Measurements from ENCODE around the gene TMLHE. TPM values are rescaled to one million over a fixed set of nuclear protein-coding genes. Genes with fewer than 3 reads are reported as not detected.

Gene TMLHE
- total RNA-seq, 2 donors from 2014 or later = 11.7 to 16.2 TPM

DNA sequence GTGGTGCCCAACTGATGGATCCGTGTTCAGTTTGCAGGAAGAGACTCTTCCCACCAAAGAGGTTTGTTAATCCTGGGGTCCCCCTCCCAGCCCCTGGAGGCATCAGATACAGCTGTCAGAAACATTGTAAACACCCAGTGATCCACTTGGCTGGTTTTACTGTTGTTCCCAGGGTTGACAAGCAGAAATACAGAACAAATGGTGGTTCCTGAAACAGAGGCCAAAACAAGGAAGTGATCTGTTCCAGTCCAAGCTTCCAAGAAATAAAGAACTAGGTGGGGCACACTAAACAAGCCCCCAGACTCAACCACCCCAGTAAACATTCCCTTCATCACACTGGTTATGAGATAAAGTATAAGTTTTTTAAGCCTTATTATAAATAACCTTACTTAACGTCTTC lies 1.4 kb downstream of the TMLHE start:
- Histone ChIP-seq H3K9me3 (no peaks in the 10 kb centered on the region), H3K4me1 (peaks cover 6% of the 10 kb centered on the region), H3K27ac (peak overlapping the region in 3 of 4 donors; percentile 86 to 91 (median 89)), H3K36me3 (replicated peaks in 1 of 2; ENCODE audit: insufficient read depth in 1 of 2, low read depth in 2 of 2) (no peaks in the 10 kb centered on the region), H3K4me3 (no peak overlapping the region), H3K27me3 (no peaks in the 10 kb centered on the region)
- DNase-seq (no peak), ATAC-seq (no peak)
- WGBS, 2 donors = 7 to 17% methylated on average over 1 of the region's 2 CpGs
- intact Hi-C loops (cut with DNase I) = no loop called here
- no peak for TF ChIP-seq POLR2A (IDR thresholded peaks at IDR 0.05)
- TF ChIP-seq, protein P1, sequence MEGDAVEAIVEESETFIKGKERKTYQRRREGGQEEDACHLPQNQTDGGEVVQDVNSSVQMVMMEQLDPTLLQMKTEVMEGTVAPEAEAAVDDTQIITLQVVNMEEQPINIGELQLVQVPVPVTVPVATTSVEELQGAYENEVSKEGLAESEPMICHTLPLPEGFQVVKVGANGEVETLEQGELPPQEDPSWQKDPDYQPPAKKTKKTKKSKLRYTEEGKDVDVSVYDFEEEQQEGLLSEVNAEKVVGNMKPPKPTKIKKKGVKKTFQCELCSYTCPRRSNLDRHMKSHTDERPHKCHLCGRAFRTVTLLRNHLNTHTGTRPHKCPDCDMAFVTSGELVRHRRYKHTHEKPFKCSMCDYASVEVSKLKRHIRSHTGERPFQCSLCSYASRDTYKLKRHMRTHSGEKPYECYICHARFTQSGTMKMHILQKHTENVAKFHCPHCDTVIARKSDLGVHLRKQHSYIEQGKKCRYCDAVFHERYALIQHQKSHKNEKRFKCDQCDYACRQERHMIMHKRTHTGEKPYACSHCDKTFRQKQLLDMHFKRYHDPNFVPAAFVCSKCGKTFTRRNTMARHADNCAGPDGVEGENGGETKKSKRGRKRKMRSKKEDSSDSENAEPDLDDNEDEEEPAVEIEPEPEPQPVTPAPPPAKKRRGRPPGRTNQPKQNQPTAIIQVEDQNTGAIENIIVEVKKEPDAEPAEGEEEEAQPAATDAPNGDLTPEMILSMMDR (IDR thresholded peaks at IDR 0.05) = no peak

DNA sequence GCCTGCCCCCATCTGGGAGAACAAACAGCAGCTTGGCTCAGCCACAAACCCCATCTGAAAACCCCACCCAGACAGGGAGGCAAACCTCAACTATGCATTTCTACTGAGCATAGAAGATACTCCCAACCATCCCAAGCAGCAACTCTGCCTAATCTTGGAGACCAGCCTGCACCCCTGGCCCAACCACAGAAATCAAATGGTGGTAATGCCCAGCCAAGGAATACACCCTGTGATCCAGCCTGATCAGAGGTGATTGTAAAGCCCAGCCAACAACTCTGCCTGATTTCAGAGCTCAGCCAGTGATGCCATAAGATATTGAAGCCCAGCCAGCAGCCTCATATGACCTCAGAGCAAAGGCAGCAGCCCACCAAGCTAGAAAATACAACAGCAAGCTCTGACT lies 19.8 kb downstream of the TMLHE start:
- TF ChIP-seq, protein P1 (IDR thresholded peaks at IDR 0.05) = no peak
- no peak for TF ChIP-seq POLR2A (IDR thresholded peaks at IDR 0.05)
- H3K9me3 ChIP-seq = no peaks in the 10 kb centered on the region
- H3K4me3 ChIP-seq = no peak overlapping the region
- no peaks in the 10 kb centered on the region for H3K4me1 ChIP-seq
- intact Hi-C loops (cut with DNase I) = no loop called here
- ATAC-seq = no peak
- no peak for DNase-seq
- H3K36me3 ChIP-seq (replicated peaks in 1 of 2; ENCODE audit: insufficient read depth in 1 of 2, low read depth in 2 of 2) = no peaks in the 10 kb centered on the region
- H3K27ac ChIP-seq = no peak overlapping the region
- H3K27me3 ChIP-seq = no peaks in the 10 kb centered on the region

- H3K27me3 ChIP-seq = no peaks in the 10 kb centered on the region
- intact Hi-C loops (cut with DNase I) = no loop called here
- H3K27ac ChIP-seq = no peak overlapping the region
- H3K4me3 ChIP-seq = no peak overlapping the region
- TF ChIP-seq, protein P1 (IDR thresholded peaks at IDR 0.05) = no peak
- no peak for TF ChIP-seq POLR2A (IDR thresholded peaks at IDR 0.05)
- DNase-seq = no peak
- H3K36me3 ChIP-seq (replicated peaks in 1 of 2; ENCODE audit: insufficient read depth in 1 of 2, low read depth in 2 of 2) = no peaks in the 10 kb centered on the region
- no peak for ATAC-seq
- no peaks in the 10 kb centered on the region for H3K9me3 ChIP-seq
- H3K4me1 ChIP-seq = no peaks in the 10 kb centered on the region
Measured at GRCh38 chrX:155592331-155592730, 20.4 kb downstream of the TMLHE start.

- ATAC-seq (no peak), DNase-seq (no peak)
- intact Hi-C loops (cut with DNase I) = no loop called here
- Histone ChIP-seq H3K4me3 (no peak overlapping the region), H3K27me3 (no peaks in the 10 kb centered on the region), H3K36me3 (replicated peaks in 1 of 2; ENCODE audit: insufficient read depth in 1 of 2, low read depth in 2 of 2) (no peaks in the 10 kb centered on the region), H3K9me3 (no peaks in the 10 kb centered on the region), H3K27ac (no peak overlapping the region), H3K4me1 (no peaks in the 10 kb centered on the region)
- 100% methylated on average over 2 of the region's 2 CpGs; no CpG with 5 or more reads in 1 of the 2 donors for WGBS, 2 donors
- TF ChIP-seq, protein P1 (IDR thresholded peaks at IDR 0.05) = no peak
- no peak for TF ChIP-seq POLR2A (IDR thresholded peaks at IDR 0.05)
Measured at GRCh38 chrX:155577682-155578081, 35.1 kb downstream of the TMLHE start.

DNA sequence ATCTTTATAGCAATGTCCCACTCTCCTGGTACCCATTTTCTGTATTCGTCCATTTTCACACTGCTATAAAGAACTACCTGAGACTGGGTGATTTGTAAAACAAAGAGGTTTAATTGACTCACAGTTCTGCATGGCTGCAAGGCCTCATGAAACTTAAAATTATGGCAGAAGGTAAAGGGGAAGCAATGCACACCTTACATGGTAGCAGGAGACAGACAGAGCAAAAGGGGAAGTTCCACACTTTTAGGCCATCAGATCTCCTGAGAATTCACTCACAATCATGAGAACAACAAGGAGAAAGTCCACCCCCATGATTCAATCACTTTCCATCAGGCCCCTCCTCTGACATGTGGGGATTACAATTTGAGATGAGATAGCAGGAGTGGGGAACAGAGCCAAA lies 49.7 kb downstream of the TMLHE start:
- H3K4me3 ChIP-seq = no peak overlapping the region
- no peaks in the 10 kb centered on the region for H3K4me1 ChIP-seq
- ATAC-seq (no peak), DNase-seq (no peak)
- H3K27ac ChIP-seq = no peak overlapping the region
- no peaks in the 10 kb centered on the region for H3K36me3 ChIP-seq (replicated peaks in 1 of 2; ENCODE audit: insufficient read depth in 1 of 2, low read depth in 2 of 2)
- H3K9me3 ChIP-seq = no peaks in the 10 kb centered on the region
- intact Hi-C loops (cut with DNase I) = no loop called here
- TF ChIP-seq, protein P1 (IDR thresholded peaks at IDR 0.05) = no peak
- WGBS, 2 donors = 91 to 94% methylated on average over 1 of the region's 1 CpG
- H3K27me3 ChIP-seq = no peaks in the 10 kb centered on the region
